ENCODE data around the gene RPN2.

Gene RPN2

DNA sequence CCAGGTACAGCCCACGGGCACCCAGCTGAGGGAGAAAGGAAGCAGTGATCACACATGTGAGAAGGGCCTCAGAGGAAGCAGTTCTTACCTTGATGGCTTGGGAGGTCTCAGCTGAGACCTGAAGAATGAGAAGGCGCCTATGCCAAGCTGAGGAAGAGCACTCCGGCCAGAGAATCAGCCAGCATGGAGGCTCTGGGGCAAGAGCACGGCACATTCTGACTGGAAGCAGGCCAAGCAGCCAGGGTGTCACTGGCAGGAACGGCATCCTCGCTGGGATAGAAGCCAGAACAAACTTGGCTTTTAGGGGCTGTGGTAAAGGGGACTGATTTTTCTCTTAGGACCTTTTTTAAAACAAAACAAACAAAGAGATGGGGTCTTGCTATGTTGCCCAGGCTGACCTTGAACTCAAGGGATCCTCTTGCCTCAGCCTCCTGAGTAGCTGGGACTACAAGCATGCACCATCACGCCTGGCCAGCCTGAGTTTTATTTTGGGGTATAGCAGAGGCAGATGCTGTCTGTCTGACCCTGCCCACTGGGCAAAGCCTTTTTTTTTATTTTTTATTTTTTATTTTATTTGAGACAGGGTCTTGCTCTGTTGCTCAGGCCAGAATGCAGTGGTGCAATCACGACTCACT lies 64.9 kb downstream of the RPN2 start:
- DNase-seq: no peak

DNA sequence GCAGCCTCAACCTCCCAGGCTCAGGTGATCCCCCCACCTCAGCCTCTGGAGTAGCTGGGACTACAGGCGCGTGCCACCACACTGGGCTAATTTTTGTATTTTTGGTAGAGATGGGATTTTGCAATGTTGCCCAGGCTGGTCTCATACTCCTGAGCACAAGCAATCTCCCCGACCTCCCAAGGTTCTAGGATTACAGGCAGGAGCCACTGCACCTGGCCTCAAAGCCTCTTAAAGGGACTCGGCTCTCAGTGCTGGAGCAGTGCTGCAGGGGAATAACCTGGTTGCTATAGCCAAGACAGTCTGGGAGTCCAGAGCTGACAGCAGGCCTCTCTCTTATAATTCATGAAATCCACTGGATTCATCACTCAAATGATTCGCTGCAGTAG lies 65.4 kb downstream of the RPN2 start:
- no peak for DNase-seq

DNA sequence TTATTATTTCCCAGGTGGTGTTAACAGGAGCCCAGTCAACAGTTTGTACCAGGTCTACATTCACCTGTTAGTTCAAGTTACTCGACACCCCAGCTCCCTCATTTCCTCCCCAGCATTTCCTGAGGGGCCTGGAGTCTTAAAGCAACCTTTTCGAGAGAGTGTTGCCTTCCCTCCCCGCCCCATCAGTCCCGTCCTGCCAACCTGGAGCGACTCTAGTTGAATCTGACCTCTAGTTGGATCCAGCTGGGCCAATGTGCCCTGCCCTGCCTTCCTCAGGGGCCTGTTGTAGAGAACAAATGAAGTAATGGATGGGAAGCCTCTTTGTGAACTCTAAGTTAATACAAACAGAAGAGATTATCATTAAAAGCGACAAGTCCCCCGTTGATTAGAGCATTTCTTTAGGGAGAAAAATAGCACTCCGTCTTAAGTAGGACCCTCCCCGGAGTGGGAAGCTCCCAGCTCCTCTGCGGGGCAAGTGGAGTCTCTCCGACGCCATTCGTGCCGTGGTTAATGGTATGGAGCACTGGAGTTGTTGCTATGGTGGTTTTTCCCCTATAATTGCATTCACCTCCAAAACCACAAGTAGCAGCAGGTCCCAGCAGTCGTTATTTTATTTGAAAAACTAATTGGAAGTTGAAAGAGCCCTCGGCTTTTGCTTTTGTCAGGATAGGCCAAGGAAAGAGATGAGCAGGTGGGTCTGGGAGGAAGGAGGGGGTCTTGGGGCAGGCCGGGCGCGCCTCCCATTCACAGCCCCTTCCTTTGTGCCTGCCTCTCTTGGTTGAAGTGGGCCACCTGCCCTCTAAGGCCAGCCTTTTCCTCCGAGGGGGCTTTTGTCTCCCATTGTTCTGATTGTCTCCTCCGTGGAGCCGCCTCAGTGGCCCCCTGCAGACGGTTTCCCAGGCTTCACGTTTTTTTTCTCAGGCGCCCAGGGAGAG lies 66.4 kb downstream of the RPN2 start:
- no peak for DNase-seq

DNA sequence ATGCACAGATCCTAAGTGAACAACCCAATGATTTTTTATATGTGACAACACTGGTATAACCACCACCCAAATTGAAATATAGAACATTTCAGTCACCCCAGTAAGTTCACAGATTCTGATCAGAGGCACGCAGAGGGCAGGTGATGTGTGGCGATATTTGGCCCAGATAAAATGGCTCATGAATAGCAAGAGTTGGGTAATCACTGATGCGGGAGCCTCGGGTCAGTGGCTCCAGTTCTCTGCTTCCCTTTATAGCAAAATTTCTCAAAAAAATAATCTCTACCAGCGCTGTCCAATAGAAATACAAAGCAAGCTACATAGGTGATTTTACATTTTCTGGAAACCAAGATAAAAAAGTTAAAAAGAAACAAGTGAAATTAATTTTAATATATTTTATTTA lies 67.6 kb downstream of the RPN2 start:
- no peak for DNase-seq

DNA sequence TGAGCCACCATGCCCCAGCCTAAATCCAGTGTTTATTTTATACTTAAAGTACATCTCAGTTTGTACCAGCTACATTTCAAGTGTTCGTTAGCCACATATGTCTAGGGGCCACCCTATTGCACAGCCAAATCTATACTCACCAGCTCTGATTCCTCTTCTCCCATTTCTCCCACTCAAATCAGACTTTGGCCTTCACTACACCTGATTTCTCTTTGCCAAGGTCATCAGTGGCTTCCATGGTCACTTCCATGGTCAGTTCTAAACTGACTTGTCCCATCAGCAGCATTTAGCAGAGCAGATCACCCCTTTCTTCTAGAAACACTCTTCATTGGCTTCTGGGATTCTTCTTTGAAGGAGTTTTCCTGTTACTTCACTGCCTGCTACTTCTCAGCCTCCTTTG lies 68.4 kb downstream of the RPN2 start:
- no peak for DNase-seq

DNA sequence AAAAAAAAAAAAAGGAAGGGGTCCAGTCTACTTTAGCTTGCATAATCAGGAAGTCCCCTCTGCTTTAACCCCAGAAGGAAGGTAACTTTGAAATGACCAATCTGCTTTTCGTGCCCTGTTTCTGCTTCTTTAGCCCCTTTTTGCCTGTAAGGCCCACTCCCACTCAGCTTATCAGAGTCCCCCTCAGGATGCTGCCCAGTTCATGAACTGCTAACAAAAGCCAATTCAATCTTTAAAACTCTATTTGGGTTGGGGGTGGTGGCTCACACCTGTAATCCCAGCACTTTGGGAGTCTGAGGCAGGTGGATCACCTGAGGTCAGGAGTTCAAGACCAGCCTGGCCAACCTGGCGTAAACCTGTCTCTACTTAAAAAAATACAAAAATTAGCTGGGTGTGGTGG lies 70.2 kb downstream of the RPN2 start:
- no peak for DNase-seq

DNA sequence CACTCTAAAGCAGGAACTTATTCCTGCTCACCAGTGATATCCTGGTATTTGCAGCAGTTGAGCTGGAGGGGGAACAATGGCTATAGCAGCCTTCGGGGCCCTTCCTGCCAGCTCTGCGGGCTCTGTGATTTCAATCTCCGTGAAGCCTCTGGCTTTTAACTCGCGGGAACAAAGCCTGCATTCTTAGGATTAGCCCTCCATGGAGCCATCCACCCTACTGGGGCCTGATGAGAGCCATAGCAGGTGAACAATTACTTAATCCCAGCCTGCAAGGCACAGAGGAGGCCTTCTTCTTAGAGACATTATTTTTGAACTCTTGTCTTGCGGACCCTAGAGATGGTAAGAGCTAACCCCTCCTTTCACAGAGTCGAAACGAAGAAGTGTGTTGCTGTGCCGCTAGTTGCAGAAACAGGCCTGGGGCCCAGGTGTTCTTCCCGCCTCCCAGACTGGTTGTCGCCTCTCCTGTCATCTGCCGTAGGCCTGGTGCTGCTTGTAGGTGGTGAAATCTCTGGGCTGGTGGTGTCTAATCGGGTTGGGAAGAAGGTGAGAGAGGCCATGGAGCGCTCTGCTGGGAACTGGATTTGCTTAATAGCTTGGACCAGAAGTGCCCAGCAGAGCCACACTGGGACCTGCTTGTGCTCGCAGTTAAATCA lies 72.8 kb downstream of the RPN2 start:
- DNase-seq: no peak

DNA sequence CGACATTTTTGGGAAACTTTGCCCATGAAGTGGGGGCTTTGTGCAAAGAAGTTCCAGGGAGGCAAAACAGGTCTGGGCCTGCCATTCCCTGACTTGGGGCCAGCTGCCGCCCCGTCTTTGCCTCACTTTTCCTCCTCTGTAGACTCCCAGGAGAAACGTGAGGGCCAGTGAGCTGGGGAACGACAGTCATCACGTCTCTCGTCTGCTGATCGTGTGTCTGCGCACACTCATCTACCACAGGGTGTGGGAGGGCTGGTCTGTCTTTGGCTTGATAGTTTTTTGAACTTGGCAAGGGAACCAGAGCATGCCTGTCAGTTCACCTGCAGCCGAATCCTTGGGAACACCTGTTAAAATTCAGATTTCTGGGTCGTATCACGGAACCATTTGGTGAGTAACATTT lies 74.0 kb downstream of the RPN2 start:
- no peak for DNase-seq

DNA sequence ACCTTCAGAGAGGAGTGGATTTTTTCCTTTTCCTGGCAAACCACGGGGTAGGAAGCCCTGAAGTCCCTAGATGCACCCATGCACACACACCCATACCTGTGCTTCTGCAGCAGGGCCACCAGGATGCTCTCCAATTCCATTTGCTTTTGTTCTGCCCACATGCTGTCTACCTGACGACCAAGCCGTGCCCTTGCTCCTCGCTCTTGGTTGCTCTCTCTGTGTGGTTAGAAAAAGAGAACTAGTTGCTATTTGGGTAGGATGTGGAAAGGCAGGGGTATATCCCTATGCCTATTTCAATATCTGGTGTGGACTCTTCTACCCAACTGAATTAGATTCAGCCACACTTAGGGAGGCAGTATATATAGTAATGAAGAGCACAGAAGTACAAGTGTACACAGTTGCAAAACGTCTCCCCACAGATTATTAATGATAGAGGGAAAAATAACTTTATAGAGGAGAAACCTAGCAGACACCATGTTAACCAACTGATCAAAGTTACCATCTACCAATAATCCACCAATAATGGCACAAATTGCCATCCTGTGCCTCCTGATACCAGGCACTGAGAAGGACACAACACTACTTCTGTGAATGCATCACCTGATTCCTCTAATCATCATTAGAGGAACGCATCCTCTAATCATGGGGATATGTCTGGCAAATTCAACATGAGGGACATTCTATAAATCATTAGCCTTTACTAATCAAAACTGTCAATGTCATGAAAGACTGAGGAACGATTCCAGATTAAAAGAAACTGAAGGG lies 75.2 kb downstream of the RPN2 start:
- no peak for DNase-seq

DNA sequence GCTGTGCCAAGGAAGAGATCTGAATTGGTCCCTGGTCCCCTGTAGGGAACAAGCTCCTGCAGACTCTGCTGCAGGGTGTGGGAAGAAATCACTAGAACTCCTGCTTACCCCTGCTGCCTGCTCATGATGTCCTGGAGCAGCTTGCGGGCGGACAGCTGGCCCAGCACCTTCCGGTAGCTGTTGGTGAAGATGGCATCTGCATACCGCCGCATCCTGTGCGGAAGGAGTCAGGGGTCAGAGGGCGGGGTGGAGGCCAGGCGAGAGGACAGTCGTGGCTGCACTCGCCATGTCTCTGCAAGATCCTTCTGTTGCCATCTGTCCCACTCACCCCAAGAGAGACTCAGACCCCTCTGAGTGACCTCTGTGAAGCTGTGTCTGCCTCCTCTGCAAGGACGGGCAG lies 77.2 kb downstream of the RPN2 start:
- no peak for DNase-seq

DNA sequence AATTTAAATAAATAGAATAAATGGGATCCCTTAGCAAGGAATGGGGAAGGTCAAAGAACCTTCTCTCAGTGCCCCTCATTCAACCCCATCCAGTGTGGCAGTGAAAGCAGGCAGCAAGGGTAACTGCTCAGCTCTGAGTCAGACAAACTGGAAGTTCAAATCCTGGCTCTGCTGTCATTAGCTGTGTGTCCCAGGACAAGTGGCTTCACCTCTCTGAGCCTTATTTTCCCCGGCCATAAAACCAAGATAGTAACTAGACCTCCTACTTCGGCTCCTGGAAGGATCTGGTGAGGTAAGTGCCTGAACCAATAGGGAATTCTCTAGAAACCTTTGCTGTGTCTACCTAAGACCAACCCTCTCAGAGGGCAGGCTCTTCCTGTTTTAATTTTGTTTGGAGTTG lies 78.4 kb downstream of the RPN2 start:
- no peak for DNase-seq

DNA sequence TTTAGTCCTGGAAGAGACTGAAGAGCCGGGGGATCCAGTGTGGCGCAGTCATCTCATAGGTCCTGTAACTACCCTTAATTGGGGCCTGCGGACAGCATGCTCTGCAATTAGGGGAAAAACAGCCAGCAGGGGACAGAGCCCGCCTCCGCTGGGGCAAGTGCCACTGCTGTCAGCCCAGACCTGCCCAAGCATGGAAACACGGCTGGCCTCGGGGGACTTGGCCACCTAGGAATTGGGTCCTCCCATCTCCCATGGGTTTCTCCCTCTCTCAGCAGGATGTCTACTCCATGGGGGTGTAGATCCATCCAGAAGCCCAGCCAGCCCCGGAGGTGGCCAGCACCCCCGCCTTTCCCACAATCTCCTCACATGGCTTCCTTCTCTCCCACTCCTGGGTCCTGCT lies 78.9 kb downstream of the RPN2 start:
- DNase-seq: no peak

DNA sequence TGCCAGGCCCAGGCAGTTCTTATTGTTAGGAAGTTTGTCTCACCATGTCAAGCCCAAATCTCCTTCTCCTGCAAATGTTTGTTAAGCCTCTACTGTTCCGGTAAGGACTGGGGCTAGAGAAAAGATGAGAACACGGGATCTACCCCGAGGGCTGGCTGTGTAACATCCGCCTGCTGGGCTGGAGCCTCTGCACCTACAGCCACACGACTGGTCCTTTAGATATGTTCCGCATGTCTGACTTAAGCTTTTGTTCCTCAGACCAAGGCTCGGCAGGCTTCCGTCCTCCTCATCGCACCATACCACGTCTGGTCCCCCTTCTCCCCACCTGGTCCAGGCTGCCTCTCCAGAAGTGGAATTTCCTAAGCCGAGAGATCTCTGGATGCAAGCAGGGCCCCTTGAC lies 79.9 kb downstream of the RPN2 start:
- no peak for DNase-seq

DNA sequence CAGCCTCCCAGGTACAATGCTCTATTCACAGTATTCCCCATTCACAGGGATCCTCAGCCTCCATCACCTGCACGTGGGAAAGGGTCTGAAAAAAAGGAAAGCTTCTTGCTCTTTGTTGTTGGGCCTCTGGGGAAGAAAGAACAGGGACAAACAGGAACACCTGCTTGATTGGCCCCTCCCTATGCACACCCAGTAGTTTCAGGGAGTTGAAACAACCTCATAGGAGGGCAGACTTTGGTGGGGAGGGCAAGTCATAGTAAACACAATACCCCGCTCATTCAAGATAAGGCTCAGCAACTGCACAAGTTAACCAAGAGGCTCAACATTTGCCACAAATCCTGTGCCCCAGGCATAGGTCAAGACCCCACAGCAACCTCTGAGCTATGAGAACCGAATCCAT lies 80.7 kb downstream of the RPN2 start:
- no peak for DNase-seq

DNA sequence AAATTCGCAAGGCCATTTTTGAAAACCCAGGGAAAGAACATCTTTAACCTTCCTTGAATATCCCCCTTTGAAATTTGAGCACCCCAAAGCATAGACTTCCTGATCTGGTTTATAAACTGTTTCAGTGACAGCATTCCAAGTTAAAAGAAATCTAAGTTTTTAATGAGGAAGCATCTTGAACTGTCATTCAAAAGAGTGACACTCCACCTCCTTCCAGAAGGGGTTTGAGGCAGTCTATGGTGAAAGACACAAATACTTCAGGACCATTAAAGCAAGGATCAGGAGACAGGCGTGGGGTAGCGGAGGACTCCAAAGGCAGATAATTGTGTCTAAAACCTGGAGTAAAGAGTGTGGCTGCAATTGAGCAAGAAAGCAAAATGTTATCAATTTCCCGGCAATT lies 81.8 kb downstream of the RPN2 start:
- DNase-seq: no peak

DNA sequence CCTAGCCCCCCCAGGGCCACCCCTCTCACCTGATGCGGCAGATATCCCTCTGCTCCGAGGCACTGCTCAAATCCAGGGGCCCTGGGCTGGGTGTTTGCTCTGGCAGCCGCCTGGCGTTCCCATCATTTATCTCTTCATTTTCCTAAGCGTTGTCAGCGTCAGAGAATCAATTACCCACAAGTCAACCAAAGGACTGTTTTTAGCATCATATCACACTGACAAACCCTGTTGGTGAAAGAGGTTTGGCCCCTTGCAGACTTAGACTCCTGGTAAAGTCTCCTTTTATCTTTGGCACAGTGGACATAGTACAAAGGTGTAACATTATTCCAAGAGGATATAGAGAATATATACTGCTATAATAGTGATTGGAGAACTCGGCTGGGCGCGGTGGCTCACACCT lies 82.6 kb downstream of the RPN2 start, which contains the start of gene GHRH:
Gene GHRH (minus strand): TSS at position 101 of the 400 bp plus-strand sequence. CDS start 4,925 bp downstream, outside the sequence.
- no peak for DNase-seq

DNA sequence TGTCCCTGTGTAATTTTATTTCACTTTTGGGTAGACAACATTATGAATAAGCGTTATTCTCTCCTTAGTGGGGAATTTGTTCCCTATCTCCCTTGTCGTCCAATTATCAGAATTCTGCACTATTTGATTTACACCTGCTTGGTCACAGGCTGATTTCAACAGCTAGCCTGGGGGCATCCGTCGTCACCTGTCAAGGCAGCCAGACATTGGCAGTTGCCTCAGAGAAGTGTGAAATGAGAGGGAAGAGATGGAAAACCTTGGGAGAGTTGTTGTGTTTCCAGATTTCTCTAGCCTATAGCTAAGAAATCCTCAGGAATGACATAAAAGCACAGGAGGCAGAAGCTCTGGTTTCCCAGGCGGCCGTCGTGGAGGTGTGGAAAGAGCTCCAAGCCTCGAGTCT lies 83.4 kb downstream of the RPN2 start:
- no peak for DNase-seq

DNA sequence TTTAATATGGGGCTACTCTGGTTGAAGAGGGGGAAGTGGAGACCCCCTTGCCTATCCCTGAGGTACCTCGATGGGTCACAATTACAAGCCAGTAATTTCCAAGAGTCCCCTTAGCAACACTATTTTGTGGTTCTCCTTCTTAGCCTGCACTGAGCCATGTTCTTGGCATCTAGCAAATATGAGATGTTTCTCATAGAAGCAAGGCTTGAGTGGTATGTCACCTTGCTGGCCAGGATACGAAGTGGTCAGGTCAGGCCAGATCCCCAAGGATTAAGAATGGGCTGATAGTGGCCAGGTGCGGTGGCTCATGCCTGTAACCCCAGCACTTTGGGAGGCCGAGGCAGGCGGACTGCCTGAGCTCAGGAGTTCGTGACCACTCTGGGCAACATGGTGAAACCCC lies 84.6 kb downstream of the RPN2 start:
- no peak for DNase-seq

DNA sequence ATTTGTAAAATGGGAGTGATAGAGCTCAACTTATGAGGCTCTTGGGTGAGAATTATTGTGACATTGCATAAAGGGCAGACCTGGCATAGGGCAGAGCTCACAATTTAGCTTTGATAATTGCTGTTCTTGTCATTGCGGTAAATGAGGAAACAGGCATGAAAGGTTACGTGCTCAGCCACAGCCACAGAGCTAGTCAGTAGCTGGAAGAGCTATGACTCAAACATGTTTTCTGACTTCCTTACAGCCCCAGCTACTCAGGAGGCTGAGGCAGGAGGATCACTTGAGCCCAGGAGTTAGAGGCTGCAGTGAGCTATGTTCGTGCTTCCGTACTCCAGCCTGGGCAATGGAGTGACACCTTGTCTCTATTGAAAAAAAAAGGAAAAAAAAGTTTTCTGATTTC lies 86.0 kb downstream of the RPN2 start:
- DNase-seq: no peak

DNA sequence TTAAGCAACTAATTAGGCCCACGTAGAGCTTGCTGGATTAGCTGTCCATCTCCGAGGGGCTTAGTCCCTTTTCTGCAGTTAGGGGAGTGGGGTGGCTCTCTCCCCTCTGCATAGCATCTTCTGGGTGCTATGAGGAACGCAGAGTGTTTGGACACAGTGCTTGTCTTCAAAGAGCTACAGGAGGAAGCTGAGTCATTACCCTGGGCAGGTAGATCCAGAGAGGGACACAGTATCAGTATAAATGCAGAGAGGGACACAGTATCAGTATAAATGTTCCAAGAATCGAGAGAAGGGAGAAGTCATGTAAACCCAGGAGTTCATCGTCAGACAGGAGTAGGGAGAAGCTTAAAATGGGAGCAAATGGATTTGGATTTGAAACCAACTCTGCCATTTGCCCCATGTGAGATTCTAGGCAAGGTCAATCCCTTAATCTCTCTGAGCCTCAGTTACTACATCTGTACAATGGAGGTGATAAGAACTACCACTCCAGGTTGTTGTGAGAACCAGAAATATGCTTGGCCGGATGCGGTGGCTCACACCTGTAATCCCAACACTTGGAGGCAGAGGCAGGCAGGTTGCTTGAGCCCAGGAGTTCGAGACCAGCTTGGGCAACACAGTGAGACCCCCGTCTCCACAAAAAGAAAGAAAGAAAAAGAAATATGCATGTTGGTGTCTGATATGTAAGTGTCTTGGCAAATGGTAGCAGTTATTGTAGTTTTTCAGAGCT lies 88.0 kb downstream of the RPN2 start:
- DNase-seq: no peak

DNA sequence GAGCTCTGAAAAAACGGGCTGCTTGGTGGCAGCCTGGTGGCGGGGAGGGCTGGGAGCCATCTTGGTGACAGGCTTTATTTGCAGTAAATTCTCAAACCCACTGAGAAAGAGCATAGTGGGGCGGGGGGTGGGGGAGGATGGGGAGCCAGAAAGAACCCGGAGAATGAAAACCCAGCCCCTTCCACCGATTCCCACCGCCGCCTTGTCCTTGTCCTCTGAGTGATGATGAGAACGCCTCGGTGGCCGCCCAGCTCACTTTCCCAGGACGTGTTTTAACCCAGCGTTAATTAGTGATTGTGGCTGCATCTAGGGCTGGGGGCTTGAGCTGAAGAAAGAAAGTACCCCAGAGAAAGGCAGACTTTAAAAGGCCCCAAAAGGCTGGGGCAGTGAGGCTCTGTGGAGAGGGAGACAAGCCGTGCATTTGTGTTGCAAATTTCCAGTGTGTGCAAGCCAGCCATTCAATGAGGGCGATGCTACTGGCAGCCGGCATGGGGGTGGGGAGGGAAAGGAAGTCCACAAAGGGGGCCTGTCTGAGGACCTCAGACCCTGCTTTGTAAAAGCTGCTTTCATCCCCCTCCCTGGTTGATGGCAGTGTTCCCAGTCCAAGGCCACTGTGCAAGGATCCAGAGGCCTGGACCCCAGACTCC lies 88.7 kb downstream of the RPN2 start:
- DNase-seq: no peak

All from stimulated activated CD4-positive, alpha-beta T cell treated with anti-CD3 and anti-CD28 coated beads, Interleukin-2, amount 100 ng/mL, for 48 hours (primary cell).